Endothelial cell (in vitro differentiated cells): ENCODE measurements around the gene SNAPC2. TPM values are rescaled to one million over a fixed set of nuclear protein-coding genes. Genes with fewer than 3 reads are reported as not detected.

Experiments
- DNase-seq: peaks from one replicate; pipeline ENCODE4 v3.0.0; 2021; ENCODE audit warnings: low spot score
- H3K27ac Mint-ChIP-seq: one replicate; pipeline ENCODE4 v1.8.0; 2021; ENCODE audit warnings: mixed read lengths, inconsistent platforms; ENCODE audit not compliant: unreplicated experiment
- H3K27me3 Mint-ChIP-seq: one replicate; pipeline ENCODE4 v1.8.0; 2021; ENCODE audit warnings: mild to moderate bottlenecking, moderate library complexity, mixed read lengths, inconsistent platforms; ENCODE audit not compliant: unreplicated experiment
- H3K36me3 Mint-ChIP-seq: one replicate; pipeline ENCODE4 v1.8.0; 2021; ENCODE audit warnings: mild to moderate bottlenecking, low read depth, mixed read lengths, inconsistent platforms; ENCODE audit not compliant: unreplicated experiment
- H3K4me1 Mint-ChIP-seq: one replicate; pipeline ENCODE4 v1.8.0; 2021; ENCODE audit warnings: mild to moderate bottlenecking, mixed read lengths, inconsistent platforms; ENCODE audit not compliant: unreplicated experiment
- H3K4me3 Mint-ChIP-seq: one replicate; pipeline ENCODE4 v1.8.0; 2021; ENCODE audit warnings: mild to moderate bottlenecking, mixed read lengths, inconsistent platforms; ENCODE audit not compliant: unreplicated experiment
- H3K9me3 Mint-ChIP-seq: one replicate; pipeline ENCODE4 v1.8.0; 2021; ENCODE audit warnings: mixed read lengths, inconsistent platforms; ENCODE audit not compliant: unreplicated experiment
- total RNA-seq: library from RNA; stranded (reverse); fragmentation: NEBNext Ultra II Directional; extraction: Animal tissue kit (Norgen Biotek cat#: 25700); gene quantifications from one replicate; pipeline ENCODE4 v1.2.1, GENCODE V29; 2021; ENCODE audit not compliant: unreplicated experiment
- TF ChIP-seq, protein P1 (sequence below): fragments of 200-600 bp; sonication (generic); IDR thresholded peaks from one replicate; pipeline ENCODE4 v1.5.0; 2021; ENCODE audit warnings: antibody characterized with exemption; ENCODE audit not compliant: unreplicated experiment

Gene SNAPC2
- total RNA-seq, 1 donor from 2014 or later, result 13.5 TPM

DNA sequence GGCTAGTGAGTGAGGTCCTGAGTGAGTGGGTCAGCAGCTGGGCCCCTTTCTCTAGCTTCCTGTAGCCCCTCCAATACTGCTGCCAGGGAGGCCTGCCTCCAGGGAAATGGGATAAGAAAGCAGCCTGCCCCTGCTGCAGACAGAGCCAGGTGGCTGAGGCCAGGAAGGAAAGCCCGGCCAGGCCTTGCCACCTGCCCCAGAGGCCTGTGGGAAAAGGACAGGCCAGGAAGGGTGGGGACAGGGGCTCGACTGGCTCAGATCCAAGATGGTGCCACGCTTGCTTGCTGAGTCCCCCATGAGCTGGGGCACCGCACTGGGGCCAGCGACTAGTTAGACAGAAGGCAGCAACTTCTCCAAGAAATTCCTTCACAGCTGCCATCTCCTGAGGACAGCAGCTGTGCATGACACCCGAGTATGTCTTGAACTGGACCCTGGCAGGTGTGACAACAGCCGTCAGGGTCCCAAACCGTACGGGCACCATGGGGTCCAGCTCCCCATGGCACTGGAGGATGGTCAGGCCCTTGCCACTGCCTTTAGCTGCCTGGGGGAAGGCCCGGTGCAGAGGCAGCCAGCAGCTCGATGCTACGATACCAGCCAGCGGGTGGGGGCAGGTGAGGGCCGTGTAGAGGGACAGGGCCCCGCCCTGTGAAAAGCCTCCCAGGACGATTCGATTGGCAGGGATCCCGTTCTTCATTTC, 40.9 kb upstream of the SNAPC2 start:
- Mint-ChIP-seq H3K4me1 (no peaks in the 10 kb centered on the region), H3K27me3 (peaks cover 7% of the 10 kb centered on the region), H3K9me3 (no peaks in the 10 kb centered on the region), H3K27ac (no peak overlapping the region), H3K4me3 (no peak overlapping the region), H3K36me3 (no peaks in the 10 kb centered on the region)
- DNase-seq, result no peak
- TF ChIP-seq, protein P1, sequence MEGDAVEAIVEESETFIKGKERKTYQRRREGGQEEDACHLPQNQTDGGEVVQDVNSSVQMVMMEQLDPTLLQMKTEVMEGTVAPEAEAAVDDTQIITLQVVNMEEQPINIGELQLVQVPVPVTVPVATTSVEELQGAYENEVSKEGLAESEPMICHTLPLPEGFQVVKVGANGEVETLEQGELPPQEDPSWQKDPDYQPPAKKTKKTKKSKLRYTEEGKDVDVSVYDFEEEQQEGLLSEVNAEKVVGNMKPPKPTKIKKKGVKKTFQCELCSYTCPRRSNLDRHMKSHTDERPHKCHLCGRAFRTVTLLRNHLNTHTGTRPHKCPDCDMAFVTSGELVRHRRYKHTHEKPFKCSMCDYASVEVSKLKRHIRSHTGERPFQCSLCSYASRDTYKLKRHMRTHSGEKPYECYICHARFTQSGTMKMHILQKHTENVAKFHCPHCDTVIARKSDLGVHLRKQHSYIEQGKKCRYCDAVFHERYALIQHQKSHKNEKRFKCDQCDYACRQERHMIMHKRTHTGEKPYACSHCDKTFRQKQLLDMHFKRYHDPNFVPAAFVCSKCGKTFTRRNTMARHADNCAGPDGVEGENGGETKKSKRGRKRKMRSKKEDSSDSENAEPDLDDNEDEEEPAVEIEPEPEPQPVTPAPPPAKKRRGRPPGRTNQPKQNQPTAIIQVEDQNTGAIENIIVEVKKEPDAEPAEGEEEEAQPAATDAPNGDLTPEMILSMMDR, result no peak

DNA sequence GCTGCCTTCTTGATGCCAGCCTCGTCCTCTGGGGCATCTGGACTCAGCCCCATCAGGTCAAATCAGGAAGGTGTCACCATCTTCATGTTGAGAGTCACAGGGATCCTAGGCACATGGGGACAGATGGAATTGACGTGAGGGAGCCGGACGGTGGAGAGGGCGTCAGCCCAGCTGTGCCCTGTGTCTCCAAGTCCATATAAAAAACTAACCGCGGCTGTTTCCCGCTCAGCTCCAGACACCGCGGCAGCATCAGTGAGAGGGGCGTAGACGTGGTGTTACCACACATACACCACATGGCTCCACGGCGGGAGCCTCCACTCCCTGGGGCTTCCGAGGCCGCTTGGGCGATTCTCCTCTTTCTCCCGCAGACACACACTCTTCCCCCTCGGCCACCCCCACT, 40.3 kb upstream of the SNAPC2 start:
- Mint-ChIP-seq H3K9me3 (no peaks in the 10 kb centered on the region), H3K4me3 (no peak overlapping the region), H3K27me3 (peaks cover 7% of the 10 kb centered on the region), H3K4me1 (no peaks in the 10 kb centered on the region), H3K27ac (no peak overlapping the region), H3K36me3 (no peaks in the 10 kb centered on the region)
- TF ChIP-seq, protein P1, result no peak
- DNase-seq, result no peak

DNA sequence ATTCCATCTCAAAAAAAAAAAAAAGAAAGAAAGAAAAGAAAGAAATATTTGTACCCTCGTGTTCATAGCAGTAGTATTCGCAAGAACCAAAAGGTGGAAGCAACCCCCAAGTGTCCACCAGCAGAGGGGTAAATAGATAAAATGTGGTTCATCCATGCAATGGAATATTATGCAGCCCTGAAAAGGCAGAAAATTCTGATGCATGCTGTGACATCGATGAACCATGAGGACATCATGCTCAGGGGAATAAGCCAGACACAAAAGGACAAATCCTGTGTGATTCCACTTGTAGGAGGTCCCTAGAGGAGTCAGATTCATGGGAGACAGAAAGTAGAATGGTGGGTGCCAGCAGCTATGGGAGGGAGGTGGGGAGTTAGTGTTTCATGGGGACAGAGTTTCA, 38.2 kb upstream of the SNAPC2 start:
- peaks cover 2% of the 10 kb centered on the region for H3K4me1 Mint-ChIP-seq
- no peak for DNase-seq
- no peak overlapping the region for H3K27ac Mint-ChIP-seq
- H3K4me3 Mint-ChIP-seq, result no peak overlapping the region
- H3K9me3 Mint-ChIP-seq, result no peaks in the 10 kb centered on the region
- peaks cover 2% of the 10 kb centered on the region for H3K27me3 Mint-ChIP-seq
- TF ChIP-seq, protein P1, result no peak
- no peaks in the 10 kb centered on the region for H3K36me3 Mint-ChIP-seq

DNA sequence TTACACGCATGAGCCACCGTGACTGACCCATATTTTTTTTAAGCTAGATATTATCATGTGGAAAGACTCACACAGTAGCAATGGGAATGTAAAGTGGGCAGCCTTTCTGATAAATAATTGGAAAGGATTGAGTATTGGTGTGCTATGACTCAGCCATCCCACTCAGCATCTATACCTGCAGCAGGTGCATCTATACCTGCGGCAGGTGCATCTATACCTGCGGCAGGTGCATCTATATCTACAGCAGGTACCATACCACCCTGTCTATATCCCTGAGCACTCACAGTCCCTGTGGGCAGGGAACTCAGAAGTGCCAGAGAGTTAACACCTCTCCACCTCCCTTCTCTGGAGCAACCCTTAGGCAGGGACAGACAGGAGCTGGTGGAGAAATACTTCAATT, 37.0 kb upstream of the SNAPC2 start:
- no peak for DNase-seq
- TF ChIP-seq, protein P1, result no peak
- Mint-ChIP-seq H3K4me1 (peaks cover 2% of the 10 kb centered on the region), H3K27ac (no peak overlapping the region), H3K4me3 (no peak overlapping the region), H3K36me3 (no peaks in the 10 kb centered on the region), H3K27me3 (peaks cover 5% of the 10 kb centered on the region), H3K9me3 (no peaks in the 10 kb centered on the region)

DNA sequence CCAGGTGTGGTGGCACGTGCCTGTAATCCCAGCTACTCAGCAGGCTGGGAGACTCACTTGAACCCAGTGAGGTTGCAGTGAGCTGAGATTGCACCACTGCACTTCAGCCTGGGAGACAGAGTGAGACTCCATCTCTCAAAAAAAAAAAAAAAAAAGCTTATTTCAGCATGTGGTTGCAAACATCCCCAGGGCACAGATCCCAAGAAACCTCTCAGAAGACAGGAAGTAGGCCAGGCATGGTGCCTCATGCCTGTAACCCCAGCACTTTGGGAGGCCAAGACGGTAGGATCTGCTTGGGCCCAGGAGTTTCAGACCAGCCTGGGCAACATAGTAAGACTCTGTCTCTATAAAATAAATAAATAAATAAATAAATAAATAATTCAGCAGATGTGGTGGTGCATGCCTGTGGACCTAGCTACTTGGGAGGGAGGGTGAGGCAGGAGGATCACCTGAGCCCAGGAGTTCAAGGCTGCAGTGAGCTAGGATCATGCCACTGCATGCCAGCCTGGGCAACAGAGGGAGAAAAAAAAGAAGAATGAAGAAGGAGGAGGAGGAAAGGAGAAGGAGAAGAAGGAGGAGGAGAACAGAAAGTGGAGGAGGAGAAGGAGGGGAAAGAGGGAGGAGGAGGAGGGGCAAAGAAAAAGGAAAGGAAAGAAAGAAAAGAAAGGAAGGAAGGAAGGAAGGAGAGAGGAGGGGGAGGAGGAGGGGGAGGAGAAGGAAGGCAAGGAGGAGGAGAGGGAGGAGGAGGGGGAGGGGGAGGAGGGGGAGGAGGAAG, 36.2 kb upstream of the SNAPC2 start:
- Mint-ChIP-seq H3K27ac (no peak overlapping the region), H3K4me3 (no peak overlapping the region), H3K36me3 (no peaks in the 10 kb centered on the region), H3K27me3 (peaks cover 5% of the 10 kb centered on the region), H3K4me1 (peaks cover 2% of the 10 kb centered on the region), H3K9me3 (no peaks in the 10 kb centered on the region)
- DNase-seq, result no peak
- TF ChIP-seq, protein P1, result no peak
